Activated T-cell treated with anti-CD3 and anti-CD28 coated beads, Interleukin-2, amount 50 U/mL, for 72 hours (primary cell): ENCODE results near the gene DHX34. TPM values are rescaled to one million over a fixed set of nuclear protein-coding genes. Genes with fewer than 3 reads are reported as not detected.
"Not testable (repeated sequence)": the region's sequence is repeated elsewhere in the genome, so short reads cannot be mapped to it uniquely, and the experiment has no call there.

Experiments used
- ATAC-seq, 2 donors: fragments of 150-1000 bp; cut with Tn5 transposase; replicated peaks in 1 of 2; 2 replicates each; pipeline ENCODE4 v1.10.0; 2021; ENCODE audit warnings: moderate library complexity in 2 of 2, mild to moderate bottlenecking in 1 of 2
- DNase-seq, 2 donors: peaks; one replicate each; pipeline ENCODE4 v3.0.0; 2021 to 2022; ENCODE audit warnings: mixed read lengths in 1 of 2
- H3K27ac Mint-ChIP-seq: one replicate; pipeline ENCODE4 v1.8.0; 2022; ENCODE audit warnings: mild to moderate bottlenecking, moderate library complexity, mixed read lengths
- H3K27me3 Mint-ChIP-seq: one replicate; pipeline ENCODE4 v1.8.0; 2022; ENCODE audit warnings: low read depth, mixed read lengths
- H3K36me3 Mint-ChIP-seq, 2 donors: one replicate each; pipeline ENCODE4 v1.8.0; 2022; ENCODE audit warnings: mixed read lengths in 2 of 2, mild to moderate bottlenecking in 1 of 2; ENCODE audit not compliant: insufficient read depth in 2 of 2
- H3K4me1 Mint-ChIP-seq: one replicate; pipeline ENCODE4 v1.8.0; 2022; ENCODE audit warnings: low read depth, mixed read lengths
- H3K4me3 Mint-ChIP-seq, 2 donors: one replicate each; pipeline ENCODE4 v1.8.0; 2022; ENCODE audit warnings: mild to moderate bottlenecking in 2 of 2, mixed read lengths in 2 of 2, moderate library complexity in 2 of 2
- H3K9me3 Mint-ChIP-seq, 2 donors: one replicate each; pipeline ENCODE4 v1.8.0; 2022; ENCODE audit warnings: mixed read lengths in 2 of 2
- total RNA-seq, 2 donors: library from RNA; stranded (reverse); gene quantifications; one replicate each; pipeline ENCODE4 v1.2.3, GENCODE V29; 2022

Gene DHX34
- total RNA-seq, 2 donors from 2014 or later = 9.4 to 11.8 TPM

DNA sequence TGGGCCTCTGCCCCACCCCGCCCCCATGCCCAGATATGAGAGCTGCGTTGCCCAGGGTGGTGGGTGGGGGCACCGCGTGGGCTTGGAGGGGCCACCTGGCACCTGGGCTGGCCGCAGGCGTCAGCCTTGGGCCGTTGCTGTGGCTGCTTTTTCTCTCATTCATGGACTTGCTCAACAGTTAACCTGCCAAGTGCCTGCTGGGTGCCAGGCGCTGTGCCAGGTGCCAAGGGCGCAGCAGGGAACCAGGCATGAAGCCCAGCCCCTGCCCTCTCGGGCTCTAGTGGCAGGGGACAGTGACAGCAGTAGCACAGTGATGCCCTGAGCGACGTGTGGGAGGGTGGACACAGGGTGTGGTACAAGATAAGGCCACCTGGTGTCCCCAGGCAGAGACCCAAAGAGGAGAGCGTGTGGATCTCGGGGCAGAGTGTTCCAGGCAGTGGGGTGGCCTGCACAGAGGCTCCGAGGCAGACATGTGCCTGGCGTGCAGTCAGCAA is 28.1 kb downstream of the DHX34 start:
- Mint-ChIP-seq H3K27me3 (no peaks in the 10 kb centered on the region), H3K27ac (no peak overlapping the region), H3K36me3 (peaks cover 4 to 13% of the 10 kb centered on the region in 2 donors), H3K4me1 (peaks cover 5% of the 10 kb centered on the region), H3K9me3 (no peaks in the 10 kb centered on the region), H3K4me3 (no peak overlapping the region)
- DNase-seq (no peak), ATAC-seq (no peak)

- no peaks in the 10 kb centered on the region for H3K27me3 Mint-ChIP-seq
- H3K9me3 Mint-ChIP-seq = no peaks in the 10 kb centered on the region
- H3K27ac Mint-ChIP-seq = no peak overlapping the region
- no peak for ATAC-seq
- no peak for DNase-seq
- peaks cover 5% of the 10 kb centered on the region for H3K4me1 Mint-ChIP-seq
- H3K36me3 Mint-ChIP-seq = peaks cover 4 to 13% of the 10 kb centered on the region in 2 donors
- H3K4me3 Mint-ChIP-seq = no peak overlapping the region
Measured at GRCh38 chr19:47377801-47378200, 28.7 kb downstream of the DHX34 start.

- Mint-ChIP-seq H3K9me3 (no peaks in the 10 kb centered on the region), H3K36me3 (peaks cover 4 to 13% of the 10 kb centered on the region in 2 donors), H3K27me3 (no peaks in the 10 kb centered on the region), H3K27ac (no peak overlapping the region), H3K4me3 (no peak overlapping the region), H3K4me1 (peaks cover 10% of the 10 kb centered on the region)
- no peak for ATAC-seq
- no peak for DNase-seq
Measured at GRCh38 chr19:47378246-47378645, 29.1 kb downstream of the DHX34 start.

DNA sequence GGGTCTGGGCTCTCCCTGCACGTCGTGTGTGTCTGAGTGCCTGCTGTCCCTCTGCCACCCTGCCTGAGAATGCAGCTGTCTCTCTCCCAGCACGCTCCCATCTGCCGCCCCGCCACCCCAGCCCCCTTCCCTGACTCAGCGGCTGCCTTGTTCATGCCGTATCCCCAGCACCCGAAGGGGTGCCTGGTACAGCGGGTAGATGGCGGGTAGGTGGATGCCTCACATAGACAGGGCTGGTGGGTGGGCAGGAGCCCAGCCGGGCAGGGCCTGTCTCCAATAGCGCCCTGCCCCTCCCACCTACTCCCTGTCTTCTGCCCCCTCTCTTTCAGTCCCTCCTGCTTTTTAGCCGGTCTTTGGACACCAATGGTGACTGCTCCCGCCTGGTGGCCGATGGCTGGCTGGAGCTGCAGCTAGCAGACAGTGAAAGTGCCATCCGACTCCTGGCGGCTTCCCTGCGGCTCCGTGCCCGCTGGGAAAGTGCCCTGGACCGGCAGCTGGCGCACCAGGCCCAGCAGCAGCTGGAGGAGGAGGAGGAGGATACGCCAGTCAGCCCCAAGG is 30.3 kb downstream of the DHX34 start:
- no peaks in the 10 kb centered on the region for H3K27me3 Mint-ChIP-seq
- peaks cover 4 to 13% of the 10 kb centered on the region in 2 donors for H3K36me3 Mint-ChIP-seq
- no peak overlapping the region for H3K27ac Mint-ChIP-seq

GRCh38 chr19:47380559-47380958 is 31.4 kb downstream of the DHX34 start:
- H3K9me3 Mint-ChIP-seq = no peaks in the 10 kb centered on the region
- no peak for ATAC-seq
- H3K36me3 Mint-ChIP-seq = peaks cover 4 to 13% of the 10 kb centered on the region in 2 donors
- no peak overlapping the region for H3K27ac Mint-ChIP-seq
- peaks cover 14% of the 10 kb centered on the region for H3K4me1 Mint-ChIP-seq
- no peaks in the 10 kb centered on the region for H3K27me3 Mint-ChIP-seq
- H3K4me3 Mint-ChIP-seq = no peak overlapping the region
- no peak for DNase-seq

More for the DNA sequence above, 30.3 kb downstream of the DHX34 start:
- ATAC-seq = no peak
- H3K9me3 Mint-ChIP-seq = no peaks in the 10 kb centered on the region
- H3K4me3 Mint-ChIP-seq = no peak overlapping the region
- H3K4me1 Mint-ChIP-seq = peaks cover 14% of the 10 kb centered on the region
- no peak for DNase-seq

DNA sequence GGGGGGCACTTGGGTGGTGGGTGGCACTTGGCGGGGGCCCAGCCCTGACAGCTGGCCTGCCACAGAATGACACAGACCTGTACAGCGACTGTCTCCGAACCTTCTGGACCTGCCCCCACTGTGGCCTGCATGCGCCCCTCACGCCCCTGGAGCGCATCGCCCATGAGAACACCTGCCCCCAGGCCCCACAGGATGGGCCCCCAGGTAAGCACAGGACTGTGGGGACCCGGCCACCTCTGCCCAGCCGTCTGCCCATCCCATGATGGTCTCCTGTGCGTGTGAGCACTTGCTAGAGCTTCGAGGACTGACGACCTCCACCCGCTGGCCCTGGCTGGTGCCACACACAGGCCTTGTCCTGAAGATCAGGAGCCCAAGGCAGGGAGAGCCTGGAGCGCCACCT is 32.0 kb downstream of the DHX34 start:
- H3K36me3 Mint-ChIP-seq = peaks cover 4 to 13% of the 10 kb centered on the region in 2 donors
- H3K27me3 Mint-ChIP-seq = no peaks in the 10 kb centered on the region
- peaks cover 14% of the 10 kb centered on the region for H3K4me1 Mint-ChIP-seq
- no peaks in the 10 kb centered on the region for H3K9me3 Mint-ChIP-seq
- H3K4me3 Mint-ChIP-seq = no peak overlapping the region
- no peak for DNase-seq
- ATAC-seq = no peak
- no peak overlapping the region for H3K27ac Mint-ChIP-seq

- Mint-ChIP-seq H3K27me3 (no peaks in the 10 kb centered on the region), H3K4me1 (peaks cover 14% of the 10 kb centered on the region), H3K9me3 (no peaks in the 10 kb centered on the region), H3K36me3 (peaks cover 4 to 13% of the 10 kb centered on the region in 2 donors), H3K27ac (no peak overlapping the region), H3K4me3 (no peak overlapping the region)
- peak in 1 of 2 donors; percentile 48 for ATAC-seq
- DNase-seq = peak in 1 of 2 donors; percentile 10
Measured at GRCh38 chr19:47381653-47382279, 32.7 kb downstream of the DHX34 start.

DNA sequence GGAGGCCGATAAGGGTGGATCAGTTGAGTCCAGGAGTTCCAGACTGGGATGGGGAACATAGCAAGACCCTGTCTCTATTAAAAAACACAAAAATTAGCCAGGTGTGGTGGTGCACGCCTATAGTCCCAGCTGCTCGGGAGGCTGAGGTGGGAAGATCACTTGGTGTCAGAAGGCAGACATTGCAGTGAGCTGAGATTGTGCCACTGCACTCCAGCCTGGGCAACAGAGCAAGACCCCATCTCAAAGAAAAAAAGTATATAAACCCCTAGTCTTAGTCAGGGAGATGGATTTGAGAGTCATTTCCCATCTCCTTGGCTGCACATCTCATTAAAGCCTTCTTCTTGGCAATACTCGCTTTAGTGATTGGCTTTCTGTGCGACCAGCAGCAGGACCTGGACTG is 34.8 kb downstream of the DHX34 start:
- H3K9me3 Mint-ChIP-seq, H3K4me3 Mint-ChIP-seq, H3K27me3 Mint-ChIP-seq, H3K27ac Mint-ChIP-seq, ATAC-seq, DNase-seq: not testable (repeated sequence)
- peaks cover 14% of the 10 kb centered on the region for H3K4me1 Mint-ChIP-seq
- peaks cover 4 to 13% of the 10 kb centered on the region in 2 donors for H3K36me3 Mint-ChIP-seq

DNA sequence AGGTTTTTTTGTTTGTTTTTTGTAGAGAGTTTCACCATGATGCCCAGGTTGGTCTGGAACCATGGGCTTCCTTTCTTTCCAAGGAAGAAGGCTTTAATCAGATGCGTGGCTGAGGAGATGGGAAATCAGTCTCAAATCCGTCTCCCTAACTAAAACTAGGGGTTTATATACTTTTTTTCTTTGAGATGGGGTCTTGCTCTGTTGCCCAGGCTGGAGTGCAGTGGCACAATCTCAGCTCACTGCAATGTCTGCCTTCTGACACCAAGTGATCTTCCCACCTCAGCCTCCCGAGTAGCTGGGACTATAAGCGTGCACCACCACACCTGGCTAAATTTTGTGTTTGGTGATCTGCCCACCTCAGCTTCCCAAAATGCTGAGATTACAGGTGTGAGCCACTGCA is 35.4 kb downstream of the DHX34 start:
- H3K9me3 Mint-ChIP-seq, ATAC-seq, H3K27ac Mint-ChIP-seq, H3K27me3 Mint-ChIP-seq, H3K4me3 Mint-ChIP-seq, DNase-seq: not testable (repeated sequence)
- Mint-ChIP-seq H3K4me1 (peaks cover 14% of the 10 kb centered on the region), H3K36me3 (peaks cover 4 to 13% of the 10 kb centered on the region in 2 donors)

- H3K36me3 Mint-ChIP-seq, H3K27me3 Mint-ChIP-seq, H3K9me3 Mint-ChIP-seq, ATAC-seq, DNase-seq, H3K27ac Mint-ChIP-seq, H3K4me3 Mint-ChIP-seq: not testable (repeated sequence)
- peaks cover 16% of the 10 kb centered on the region for H3K4me1 Mint-ChIP-seq
Measured at GRCh38 chr19:47386582-47386981, 37.5 kb downstream of the DHX34 start.

GRCh38 chr19:47387623-47388022 is 38.5 kb downstream of the DHX34 start:
- peaks cover 15% of the 10 kb centered on the region for H3K4me1 Mint-ChIP-seq
- not testable (repeated sequence) for H3K36me3 Mint-ChIP-seq, H3K4me3 Mint-ChIP-seq, DNase-seq, ATAC-seq, H3K27me3 Mint-ChIP-seq, H3K9me3 Mint-ChIP-seq, H3K27ac Mint-ChIP-seq

DNA sequence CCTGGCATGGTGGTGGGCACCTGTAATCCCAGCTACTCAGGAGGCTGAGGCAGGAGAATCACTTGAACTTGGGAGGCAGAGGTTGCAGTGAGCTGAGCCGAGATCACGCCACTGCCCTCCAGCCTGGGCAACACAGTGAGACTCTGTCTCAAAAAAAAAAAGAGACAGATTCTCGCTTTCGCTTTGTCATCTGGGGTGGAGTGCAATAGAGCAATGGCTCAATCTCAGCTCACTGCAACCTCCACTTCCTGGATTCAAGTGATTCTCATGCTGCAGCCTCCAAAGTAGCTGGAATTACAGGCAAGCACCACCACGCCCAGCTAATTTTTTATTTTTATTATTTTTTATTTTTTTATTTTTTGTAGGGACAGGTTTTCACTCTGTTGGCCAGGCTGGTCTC is 39.6 kb downstream of the DHX34 start:
- H3K36me3 Mint-ChIP-seq, H3K27me3 Mint-ChIP-seq, H3K9me3 Mint-ChIP-seq, H3K4me3 Mint-ChIP-seq, H3K4me1 Mint-ChIP-seq, ATAC-seq, H3K27ac Mint-ChIP-seq, DNase-seq: not testable (repeated sequence)

DNA sequence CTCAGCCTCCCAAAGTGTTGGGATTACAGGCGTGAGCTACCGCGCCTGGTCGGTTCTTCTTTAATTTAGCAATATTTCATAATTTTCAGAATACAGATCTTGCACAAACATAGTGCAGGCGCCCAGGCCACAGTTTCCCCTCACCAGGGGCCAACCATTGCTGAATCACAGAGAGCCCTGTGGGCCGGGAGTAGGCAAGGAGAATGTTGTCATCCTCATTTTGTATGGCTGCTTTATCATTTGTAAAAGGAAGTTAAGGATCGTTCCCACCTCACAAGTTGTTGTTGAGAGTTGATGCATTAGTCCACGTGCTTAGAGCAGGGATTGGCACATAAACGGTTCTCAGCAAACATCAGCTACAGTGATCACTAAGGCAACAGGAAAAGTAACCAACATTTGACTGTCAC is 40.0 kb downstream of the DHX34 start:
- H3K4me1 Mint-ChIP-seq = peaks cover 6% of the 10 kb centered on the region
- no peak for ATAC-seq
- no peaks in the 10 kb centered on the region for H3K9me3 Mint-ChIP-seq

More for the DNA sequence above, 40.0 kb downstream of the DHX34 start:
- H3K27me3 Mint-ChIP-seq = peaks cover 6% of the 10 kb centered on the region
- H3K36me3 Mint-ChIP-seq = no peaks in the 10 kb centered on the region
- H3K4me3 Mint-ChIP-seq = no peak overlapping the region
- H3K27ac Mint-ChIP-seq = no peak overlapping the region
- no peak for DNase-seq
